Measurements from ENCODE around the gene IL11.
"Not testable (repeated sequence)": the region's sequence is repeated elsewhere in the genome, so short reads cannot be mapped to it uniquely, and the experiment has no call there.

IL11 gene

GRCh38 chr19:55370305-55370988, at the start of gene IL11:
Gene IL11 (minus strand): TSS chr19:55370463. CDS start chr19:55370310, 153 bp downstream.
- no peak for DNase-seq

DNA sequence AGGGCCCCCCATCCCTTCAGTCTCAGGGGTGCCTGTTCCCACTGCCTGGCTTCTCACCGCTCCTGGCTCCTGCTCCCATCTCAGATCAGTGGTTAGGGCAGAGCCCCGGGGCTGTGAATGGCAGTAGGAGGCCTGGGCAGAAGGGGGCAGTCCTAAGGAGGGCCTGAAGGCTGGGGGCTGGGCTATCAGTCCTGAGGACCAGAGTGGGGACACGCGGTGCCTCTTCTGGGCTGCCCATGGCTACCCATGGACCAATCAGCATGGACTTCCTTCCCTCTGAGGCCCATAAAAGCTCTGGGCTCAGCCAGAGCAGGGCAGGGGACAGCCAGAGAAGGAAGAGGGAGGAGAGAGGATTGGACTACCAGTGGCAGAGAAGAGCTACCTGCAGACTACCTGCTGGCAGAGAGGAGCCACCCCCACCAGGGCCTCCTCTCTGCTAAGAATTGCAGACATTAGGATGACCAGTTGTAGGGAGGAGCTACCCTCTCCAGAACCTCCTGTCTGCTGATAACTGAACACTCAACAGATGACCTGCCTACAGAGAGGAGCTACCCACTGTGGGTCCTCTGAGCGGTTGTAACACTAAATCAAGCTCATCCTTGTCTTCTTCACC, 49.5 kb upstream of the IL11 start:
- no peak for DNase-seq

DNA sequence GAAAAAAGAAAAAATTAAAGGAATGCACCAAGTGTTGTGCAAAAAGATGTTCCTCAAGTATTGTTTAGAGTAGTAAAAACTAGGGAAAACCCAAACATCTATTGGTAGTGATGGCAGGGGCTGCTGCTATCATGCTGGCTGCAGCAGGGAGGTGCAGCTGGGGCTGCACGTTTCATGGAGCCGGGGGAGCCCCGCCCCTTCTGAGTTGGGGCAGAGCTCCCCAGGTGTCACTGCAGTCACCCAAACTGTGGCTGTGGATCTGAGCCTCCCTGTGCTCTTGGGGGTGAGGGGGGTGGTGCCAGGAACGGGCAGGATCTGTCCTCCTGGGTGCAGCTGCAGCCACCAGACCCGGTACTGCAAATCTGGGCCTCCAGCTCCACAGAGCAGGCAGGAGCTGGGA, 48.8 kb upstream of the IL11 start:
- DNase-seq: no peak

- DNase-seq: peak; percentile 50
These were observed 47.9 kb upstream of the IL11 start for GRCh38 chr19:55418185-55418584.

DNA sequence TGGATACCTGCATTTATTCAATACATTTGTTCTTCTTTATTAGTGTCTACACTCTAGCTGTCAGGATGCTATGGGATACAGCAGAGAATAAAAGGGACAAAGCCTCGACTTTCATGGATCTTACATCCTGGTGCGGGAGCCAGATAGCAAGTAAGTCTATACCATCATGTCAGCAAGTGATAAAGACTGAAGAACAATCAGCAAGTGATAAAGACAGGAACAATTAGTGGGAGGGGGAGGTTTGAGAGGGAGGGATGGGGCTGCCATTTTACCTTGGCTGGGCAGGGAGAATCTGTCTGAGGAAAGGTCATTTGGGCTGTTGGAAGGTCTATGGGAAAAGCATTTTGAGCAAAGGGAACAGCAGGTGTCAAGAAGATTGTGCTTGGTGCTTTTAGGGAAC, 39.9 kb upstream of the IL11 start:
- DNase-seq: no peak

- DNase-seq: not testable (repeated sequence)
These were observed 38.9 kb upstream of the IL11 start for GRCh38 chr19:55409179-55409578.

GRCh38 chr19:55408533-55408872, 38.2 kb upstream of the IL11 start:
- no peak for DNase-seq

DNA sequence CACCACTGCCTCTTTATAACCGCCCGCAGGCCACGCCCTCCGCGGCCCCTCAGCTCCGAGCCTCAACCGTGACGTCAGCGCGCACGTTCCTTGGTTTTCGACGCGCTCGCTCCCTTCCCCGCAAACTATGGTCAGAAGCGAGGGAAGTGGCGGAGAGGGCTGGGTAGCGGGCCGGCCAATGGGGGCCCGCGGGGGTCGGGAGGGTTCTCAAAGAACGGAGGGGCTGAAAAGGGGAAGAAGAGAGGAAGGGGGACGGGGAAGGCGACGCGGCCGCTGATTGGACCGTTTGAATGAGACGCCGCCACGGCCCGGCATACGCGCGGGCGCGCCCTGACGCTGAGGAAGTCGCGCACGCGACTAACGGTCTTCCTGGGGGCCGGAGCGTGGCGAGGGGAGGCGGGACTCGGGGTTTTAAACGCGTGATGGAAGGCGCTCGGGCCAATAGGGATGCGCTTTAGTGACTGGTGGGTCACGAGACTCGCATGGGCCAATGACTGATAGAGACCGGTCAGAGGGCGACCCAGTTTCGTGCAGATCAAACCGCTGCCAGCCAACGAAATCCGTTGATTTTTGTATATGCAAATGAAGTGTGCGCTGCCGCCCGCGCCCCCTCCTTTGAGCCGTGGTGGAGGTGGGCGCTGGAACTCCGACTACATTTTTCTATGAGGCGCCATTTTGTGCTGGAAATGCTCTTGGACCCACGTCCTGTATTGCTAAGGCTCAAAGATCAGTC, 37.7 kb upstream of the IL11 start:
- DNase-seq: peak; percentile 99

DNA sequence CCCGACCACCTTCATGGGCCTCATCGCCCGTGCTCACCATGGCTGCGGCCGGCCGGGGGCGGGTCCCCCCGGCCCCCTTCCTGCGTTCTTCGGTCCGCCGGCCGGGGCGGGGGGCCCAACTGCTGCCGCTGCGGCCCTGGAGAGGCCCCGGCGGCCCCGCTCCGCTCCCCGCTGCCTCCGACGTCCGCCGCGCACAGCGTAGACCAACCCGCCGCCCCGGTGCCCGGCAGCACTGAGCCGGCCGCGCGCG, 37.2 kb upstream of the IL11 start, which contains the start of gene UBE2S:
Gene UBE2S (minus strand): TSS at position 239 of the 250 bp plus-strand sequence. CDS start 199 bp downstream, at position 40.
- DNase-seq: not testable (repeated sequence)

DNA sequence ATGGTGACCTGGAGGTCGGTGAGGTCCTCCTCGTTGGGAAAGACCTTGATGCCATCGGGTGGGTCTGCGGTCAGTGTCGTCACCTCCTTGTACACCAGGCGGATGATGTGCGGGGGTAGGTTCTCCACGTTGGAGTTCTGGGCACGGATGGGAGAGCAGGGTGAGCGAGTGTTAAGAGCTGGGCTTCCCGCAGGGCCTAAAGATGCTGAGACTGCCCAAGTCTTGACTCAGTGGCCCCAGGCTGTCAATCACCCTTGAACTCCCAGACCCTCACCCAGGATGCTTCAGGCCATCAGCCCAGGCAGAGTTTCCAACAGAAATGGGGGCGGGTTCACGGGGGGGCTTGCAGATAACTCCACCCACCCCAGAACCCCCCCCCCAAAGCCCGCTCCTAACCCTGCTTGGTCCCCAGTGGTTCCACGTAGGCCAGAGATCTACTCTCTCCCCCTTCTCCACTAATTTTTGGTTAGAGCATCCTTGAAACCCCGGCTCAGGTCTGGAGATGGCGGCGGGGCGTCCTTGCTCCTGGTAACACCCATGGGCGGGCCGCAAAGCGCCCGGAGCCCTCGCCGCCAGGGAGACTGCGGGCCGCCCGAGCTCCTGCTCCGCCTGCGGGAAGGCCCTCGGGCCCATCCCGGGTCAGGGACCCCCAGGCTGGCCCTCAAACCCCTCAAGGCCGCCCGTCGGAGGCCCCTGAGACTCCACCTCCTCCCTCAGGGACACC, 36.7 kb upstream of the IL11 start:
- DNase-seq: peak; percentile 2

DNA sequence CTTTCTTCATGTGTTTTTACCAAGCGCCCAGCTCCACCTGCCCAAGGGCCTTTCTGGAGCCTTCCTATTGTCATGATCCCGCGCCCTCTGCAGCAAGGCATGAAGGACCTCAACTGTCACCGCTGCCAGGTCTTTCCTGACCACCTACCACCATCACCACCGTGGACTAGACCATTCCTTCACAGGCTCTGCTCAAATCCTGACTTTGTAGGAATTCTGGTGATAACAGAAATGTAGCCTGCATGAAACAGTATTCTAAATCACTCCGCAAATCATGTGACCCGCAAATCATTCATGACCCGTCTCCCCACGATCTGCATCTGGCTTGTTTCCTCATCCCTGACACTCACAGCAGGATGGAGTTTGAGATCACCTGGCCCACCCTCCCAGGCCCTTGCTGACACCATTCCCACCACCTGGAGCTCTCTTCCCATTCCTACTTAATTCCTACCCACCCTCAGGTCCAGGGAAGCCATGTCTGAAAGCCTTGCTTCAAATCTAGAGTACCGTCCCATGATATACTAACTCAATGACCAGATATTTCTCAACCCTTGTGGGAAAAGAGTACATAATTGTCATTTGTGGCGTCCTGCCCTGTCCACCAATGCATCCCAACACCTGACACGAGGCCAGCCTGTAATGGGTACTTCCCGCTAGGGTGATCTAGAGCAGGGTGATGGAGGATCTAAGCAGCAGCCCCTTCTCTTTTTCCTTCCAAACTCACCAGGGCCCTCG, 36.0 kb upstream of the IL11 start:
- DNase-seq: no peak

GRCh38 chr19:55405638-55406037, 35.4 kb upstream of the IL11 start:
- no peak for DNase-seq

- no peak for DNase-seq
These were observed 32.2 kb upstream of the IL11 start for GRCh38 chr19:55402509-55402908.

GRCh38 chr19:55401390-55401789, 31.1 kb upstream of the IL11 start:
- DNase-seq: not testable (repeated sequence)

GRCh38 chr19:55400281-55401087, 30.2 kb upstream of the IL11 start:
- DNase-seq: no peak

- DNase-seq: no peak
These were observed 28.1 kb upstream of the IL11 start for GRCh38 chr19:55398200-55398925.

DNA sequence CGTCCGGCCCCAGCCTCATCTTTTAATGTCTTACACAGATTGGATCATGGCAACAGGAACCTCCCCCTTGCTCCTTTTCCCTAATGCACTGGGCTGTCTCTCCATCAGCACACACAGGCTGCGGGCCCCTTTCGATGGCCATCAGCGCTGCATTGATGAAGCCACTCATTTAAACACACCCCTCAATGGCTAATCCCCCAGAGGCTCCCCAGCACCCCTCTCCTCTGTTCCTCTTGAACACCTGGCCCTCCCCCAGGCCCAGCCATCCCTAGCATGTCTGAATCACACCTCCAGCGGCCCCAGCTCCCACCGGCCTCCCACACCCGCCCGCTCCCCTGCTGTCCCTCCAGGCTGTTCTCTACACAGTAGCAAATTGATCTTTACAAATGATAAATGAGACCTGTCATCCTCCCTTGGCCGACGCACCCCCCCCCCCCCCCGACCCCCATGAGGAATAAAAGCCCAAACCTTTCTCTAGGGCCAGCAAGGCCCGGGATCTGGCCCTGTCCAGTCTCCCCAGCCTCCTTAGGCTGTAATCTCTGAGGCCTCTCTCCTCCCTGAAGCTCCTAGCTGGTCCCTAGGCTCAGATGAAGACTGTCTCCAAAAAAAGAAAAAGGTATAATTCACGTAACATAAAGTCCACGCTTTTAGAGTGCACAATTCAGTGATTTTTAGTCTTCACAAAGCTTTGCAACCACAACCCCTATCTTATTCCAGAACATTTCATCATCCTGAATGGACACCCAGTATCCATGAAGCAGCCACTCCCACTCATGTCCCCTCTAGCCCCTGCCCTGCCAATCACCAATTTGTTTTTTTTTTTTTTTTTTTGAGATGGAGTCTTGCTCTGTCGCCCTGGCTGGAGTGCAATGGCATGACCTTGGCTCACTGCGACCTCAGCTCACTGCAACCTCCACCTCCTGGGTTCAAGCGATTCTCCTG, 22.8 kb upstream of the IL11 start:
- DNase-seq: no peak

DNA sequence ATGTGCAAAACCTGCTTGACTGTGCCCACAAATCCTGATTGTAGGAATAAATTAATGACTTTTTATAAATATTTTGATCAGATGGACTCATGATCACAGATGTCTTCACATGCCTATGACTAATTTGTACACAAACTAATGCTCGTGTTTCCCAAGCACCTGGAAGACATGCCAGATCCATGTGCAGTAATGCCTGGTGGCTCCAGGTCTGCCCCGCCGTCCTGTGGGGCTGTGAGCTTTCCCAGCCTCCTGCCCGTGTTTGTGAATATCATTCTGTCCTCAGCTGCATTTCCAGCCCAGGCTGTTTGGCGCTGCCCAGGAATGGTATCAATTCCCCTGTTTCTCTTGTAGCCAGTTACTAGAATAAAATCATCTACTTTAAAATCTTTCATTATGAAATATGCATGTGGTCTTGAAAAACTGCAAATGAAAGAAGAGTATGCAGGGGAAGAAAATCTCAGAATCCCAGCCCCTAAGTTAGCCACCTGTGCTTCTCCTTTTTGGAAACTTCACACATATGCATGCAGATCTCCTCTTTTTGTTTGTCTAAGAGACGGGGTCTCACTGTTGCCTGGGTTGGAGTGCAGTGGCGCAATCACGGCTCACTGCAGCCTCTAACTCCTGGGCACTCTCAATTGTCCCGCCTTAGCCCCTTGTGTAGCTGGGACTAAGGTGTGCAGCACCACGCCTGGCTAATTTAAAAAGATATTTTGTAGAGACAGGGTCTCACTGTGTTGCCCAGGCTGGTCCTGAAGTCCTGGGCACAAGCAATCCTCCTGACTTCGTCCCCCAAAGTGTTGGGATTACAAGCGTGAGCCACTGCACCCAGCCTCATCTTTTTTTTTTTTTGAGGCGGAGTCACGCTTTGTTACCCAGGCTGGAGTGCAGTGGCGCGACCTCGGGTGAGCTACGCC, 21.7 kb upstream of the IL11 start:
- DNase-seq: no peak

GRCh38 chr19:55391191-55391670, 21.0 kb upstream of the IL11 start:
- no peak for DNase-seq
